Measurements from ENCODE around the gene C1QA.
"Not testable (repeated sequence)": the region's sequence is repeated elsewhere in the genome, so short reads cannot be mapped to it uniquely, and the experiment has no call there.

Gene C1QA

GRCh38 chr1:22665752-22666151 is 29.3 kb downstream of the C1QA start:
- Histone ChIP-seq H3K27ac (no peak overlapping the region), H3K9me3 (no peaks in the 10 kb centered on the region), H3K27me3 (peaks cover 0 to 45% of the 10 kb centered on the region in 2 donors), H3K36me3 (no peaks in the 10 kb centered on the region), H3K4me1 (no peaks in the 10 kb centered on the region), H3K4me3 (no peak overlapping the region)
- TF ChIP-seq CTCF (IDR thresholded peaks at IDR 0.05), result no peak
- DNase-seq, result no peak
- intact Hi-C loops (cut with DNase I; ENCODE audit: low total_unique reads), result no loop called here

- Histone ChIP-seq H3K9me3 (no peaks in the 10 kb centered on the region), H3K27me3 (peaks cover 0 to 50% of the 10 kb centered on the region in 2 donors), H3K27ac (no peak overlapping the region), H3K36me3 (no peaks in the 10 kb centered on the region), H3K4me1 (no peaks in the 10 kb centered on the region), H3K4me3 (no peak overlapping the region)
- TF ChIP-seq CTCF (IDR thresholded peaks at IDR 0.05), result no peak
- DNase-seq, result no peak
- intact Hi-C loops (cut with DNase I; ENCODE audit: low total_unique reads), result no loop called here
Measured at GRCh38 chr1:22666412-22666811, 30.0 kb downstream of the C1QA start.

- H3K27ac ChIP-seq; intact Hi-C loops (cut with DNase I; ENCODE audit: low total_unique reads); H3K9me3 ChIP-seq; DNase-seq; H3K36me3 ChIP-seq; H3K4me1 ChIP-seq; H3K4me3 ChIP-seq: not testable (repeated sequence)
- peaks cover 0 to 61% of the 10 kb centered on the region in 2 donors for H3K27me3 ChIP-seq
Measured at GRCh38 chr1:22668840-22669239, 32.4 kb downstream of the C1QA start.

- Histone ChIP-seq H3K9me3 (no peaks in the 10 kb centered on the region), H3K4me1 (no peaks in the 10 kb centered on the region), H3K36me3 (no peaks in the 10 kb centered on the region), H3K27me3 (peaks cover 0 to 62% of the 10 kb centered on the region in 2 donors), H3K27ac (no peak overlapping the region), H3K4me3 (no peak overlapping the region)
- no peak for DNase-seq
- intact Hi-C loops (cut with DNase I; ENCODE audit: low total_unique reads), result no loop called here
- no peak for TF ChIP-seq CTCF (IDR thresholded peaks at IDR 0.05)
Measured at GRCh38 chr1:22670352-22670975, 34.0 kb downstream of the C1QA start.

- H3K27me3 ChIP-seq, result peaks cover 0 to 71% of the 10 kb centered on the region in 2 donors
- intact Hi-C loops (cut with DNase I; ENCODE audit: low total_unique reads), result no loop called here
Measured at GRCh38 chr1:22671999-22672398, 35.6 kb downstream of the C1QA start.

More at GRCh38 chr1:22671999-22672398, 35.6 kb downstream of the C1QA start:
- DNase-seq, result no peak
- Histone ChIP-seq H3K36me3 (no peaks in the 10 kb centered on the region), H3K4me1 (no peaks in the 10 kb centered on the region), H3K9me3 (no peaks in the 10 kb centered on the region), H3K27ac (no peak overlapping the region), H3K4me3 (no peak overlapping the region)
- TF ChIP-seq CTCF (IDR thresholded peaks at IDR 0.05), result no peak
